H1 (cell line): ENCODE measurements around the gene PPARD. TPM values are rescaled to one million over a fixed set of nuclear protein-coding genes. Genes with fewer than 3 reads are reported as not detected.

Experiments
- CTCF ChIA-PET: fragments of 300-600 bp; sonication (Branson Sonifier 250); formaldehyde crosslinking; loops from one replicate; lab custom pipeline; 2021; ENCODE audit not compliant: partially characterized antibody; lab: Charles Lee
- POLR2A ChIA-PET: fragments of 300-600 bp; sonication (Branson Sonifier 250); formaldehyde crosslinking; loops from one replicate; lab custom pipeline; 2021; ENCODE audit warnings: inconsistent platforms; ENCODE audit not compliant: partially characterized antibody; lab: Charles Lee
- DNase-seq, 2 experiments: peaks; one replicate each; pipeline versions ENCODE4 v3.0.0 to v3.0.0-alpha.2; 2010 to 2022; ENCODE audit warnings: low spot score in 2 of 2, low read depth in 1 of 2, mixed read lengths in 1 of 2
- FAIRE-seq: peaks from 2 replicates; lab custom pipeline; 2011; peaks lifted over from hg19 to GRCh38; lab: Jason Lieb, UNC
- H2AFZ ChIP-seq: 2 replicates; pipeline ENCODE4 v1.8.1; 2012; ENCODE audit warnings: low read length, inconsistent platforms
- H2AK5ac ChIP-seq: 2 replicates; pipeline ENCODE4 v1.6.1; 2013; ENCODE audit warnings: low read depth, low read length
- H2BK120ac ChIP-seq: replicated peaks from 2 replicates; pipeline ENCODE3; 2013; ENCODE audit warnings: low read depth, low read length, inconsistent platforms
- H2BK12ac ChIP-seq: 2 replicates; pipeline ENCODE4 v1.6.1; 2013; ENCODE audit warnings: low read depth, low read length
- H2BK15ac ChIP-seq: 2 replicates; pipeline ENCODE4 v1.6.1; 2013; ENCODE audit warnings: low read length
- H2BK20ac ChIP-seq: 2 replicates; pipeline ENCODE4 v1.6.1; 2013; ENCODE audit warnings: low read length
- H2BK5ac ChIP-seq: 2 replicates; pipeline ENCODE4 v1.6.1; 2013; ENCODE audit warnings: low read depth, low read length
- H3K14ac ChIP-seq: 2 replicates; pipeline ENCODE4 v1.6.1; 2013; ENCODE audit warnings: inconsistent platforms; ENCODE audit not compliant: insufficient read length
- H3K18ac ChIP-seq: 2 replicates; pipeline ENCODE4 v1.6.1; 2013; ENCODE audit warnings: low read length; ENCODE audit errors: extremely low read depth
- H3K23ac ChIP-seq: 2 replicates; pipeline ENCODE4 v1.6.1; 2013; ENCODE audit warnings: inconsistent platforms; ENCODE audit not compliant: insufficient read length
- H3K23me2 ChIP-seq: 2 replicates; pipeline ENCODE4 v1.6.1; 2013; ENCODE audit warnings: low read depth, low read length
- H3K27ac ChIP-seq: 2 replicates; pipeline ENCODE4 v1.6.1; 2011; ENCODE audit warnings: low read depth, low read length, inconsistent platforms
- H3K27me3 ChIP-seq, 4 experiments: replicated peaks in 1 of 4; 1 replicate in 1 of 4; 2 replicates in 3 of 4; pipeline versions ENCODE4 v1.6.1 to v1.8.1; 2011 to 2013; ENCODE audit warnings: low read length in 3 of 4, mild to moderate bottlenecking in 3 of 4, inconsistent platforms in 2 of 4, mixed read lengths in 2 of 4, moderate library complexity in 1 of 4; ENCODE audit not compliant: control insufficient read depth in 3 of 4, insufficient read depth in 3 of 4; ENCODE audit errors: extremely low read depth in 1 of 4
- H3K36me3 ChIP-seq, 4 experiments: 2 replicates each; pipeline versions ENCODE4 v1.6.1 to v1.8.1; 2011 to 2013; ENCODE audit warnings: mild to moderate bottlenecking in 4 of 4, low read length in 3 of 4, moderate library complexity in 2 of 4, control low read depth in 1 of 4, inconsistent platforms in 1 of 4; ENCODE audit not compliant: insufficient read depth in 4 of 4, control insufficient read depth in 2 of 4
- H3K4ac ChIP-seq: replicated peaks from 2 replicates; pipeline ENCODE3; 2013; ENCODE audit warnings: low read length, low read depth, mixed read lengths, inconsistent platforms; ENCODE audit not compliant: insufficient read length
- H3K4me1 ChIP-seq, 4 experiments: replicated peaks in 1 of 4; 1 replicate in 1 of 4; 2 replicates in 3 of 4; pipeline versions ENCODE4 v1.6.1 to v1.8.1; 2011 to 2013; ENCODE audit warnings: low read length in 3 of 4, inconsistent platforms in 2 of 4, mixed read lengths in 1 of 4; ENCODE audit not compliant: insufficient read depth in 4 of 4, control insufficient read depth in 3 of 4
- H3K4me2 ChIP-seq, 2 experiments: 2 replicates each; pipeline versions ENCODE4 v1.6.1 to v1.8.1; 2011 to 2013; ENCODE audit warnings: low read depth in 2 of 2, low read length in 2 of 2, control low read depth in 1 of 2, inconsistent platforms in 1 of 2, mild to moderate bottlenecking in 1 of 2; ENCODE audit not compliant: insufficient read depth in 1 of 2
- H3K4me3 ChIP-seq, 4 experiments: fragments of 200-600, 300-600 bp in 1 of 4; sonication (generic), shearing (Covaris generic), sonication (Bioruptor Twin) in 1 of 4; 2 replicates each; pipeline versions ENCODE4 v1.5.1 to v1.8.1; 2011 to 2016; ENCODE audit warnings: low read length in 4 of 4, low read depth in 3 of 4, control low read depth in 2 of 4, inconsistent platforms in 2 of 4, mild to moderate bottlenecking in 2 of 4, mixed read lengths in 1 of 4, moderate library complexity in 1 of 4; ENCODE audit not compliant: insufficient read depth in 2 of 4; ENCODE audit errors: extremely low read depth in 1 of 4
- H3K56ac ChIP-seq: replicated peaks from 2 replicates; pipeline ENCODE3; 2013; ENCODE audit warnings: low read depth, mild to moderate bottlenecking, mixed read lengths, low read length, inconsistent platforms; ENCODE audit not compliant: insufficient read length
- H3K79me1 ChIP-seq: 2 replicates; pipeline ENCODE4 v1.6.1; 2013; ENCODE audit warnings: low read depth, low read length, control low read depth
- H3K79me2 ChIP-seq, 2 experiments: 2 replicates each; pipeline versions ENCODE4 v1.6.1 to v1.8.1; 2012 to 2013; ENCODE audit warnings: low read length in 2 of 2, mild to moderate bottlenecking in 2 of 2, inconsistent platforms in 1 of 2; ENCODE audit not compliant: insufficient read depth in 2 of 2, control insufficient read depth in 1 of 2
- H3K9ac ChIP-seq, 4 experiments: replicated peaks in 1 of 4; 1 replicate in 1 of 4; 2 replicates in 3 of 4; pipeline versions ENCODE4 v1.6.1 to v1.8.1; 2011 to 2013; ENCODE audit warnings: low read depth in 3 of 4, low read length in 3 of 4, control low read depth in 2 of 4, mild to moderate bottlenecking in 2 of 4, moderate library complexity in 2 of 4, inconsistent platforms in 1 of 4; ENCODE audit errors: extremely low read depth in 1 of 4
- H3K9me3 ChIP-seq, 2 experiments: 2 replicates each; pipeline versions ENCODE4 v1.6.1 to v1.8.1; 2012 to 2013; ENCODE audit warnings: mild to moderate bottlenecking in 2 of 2, moderate library complexity in 2 of 2, control low read depth in 1 of 2, inconsistent platforms in 1 of 2, low read depth in 1 of 2, low read length in 1 of 2, mixed read lengths in 1 of 2; ENCODE audit not compliant: insufficient read depth in 2 of 2
- H4K20me1 ChIP-seq, 2 experiments: replicated peaks in 1 of 2; 2 replicates each; pipeline versions ENCODE3 to v1.8.1; 2011 to 2013; ENCODE audit warnings: inconsistent platforms in 2 of 2, low read length in 2 of 2, mild to moderate bottlenecking in 1 of 2; ENCODE audit not compliant: insufficient read depth in 2 of 2, control insufficient read depth in 1 of 2
- H4K5ac ChIP-seq: 2 replicates; pipeline ENCODE4 v1.6.1; 2013; ENCODE audit warnings: low read length, low read depth, mixed read lengths, inconsistent platforms; ENCODE audit not compliant: insufficient read length
- H4K8ac ChIP-seq: 2 replicates; pipeline ENCODE4 v1.8.0; 2013; ENCODE audit warnings: mild to moderate bottlenecking, moderate library complexity, low read length, inconsistent platforms; ENCODE audit not compliant: insufficient read depth; ENCODE audit errors: extremely low read depth
- H4K91ac ChIP-seq: replicated peaks from 2 replicates; pipeline ENCODE3; 2013; ENCODE audit warnings: low read length, mixed read lengths, inconsistent platforms; ENCODE audit not compliant: insufficient read length
- BCL11A ChIP-seq, 2 experiments: IDR thresholded peaks; one replicate each; pipeline ENCODE4 v1.6.1; 2011; ENCODE audit warnings: low read depth in 2 of 2, low read length in 2 of 2, mild to moderate bottlenecking in 2 of 2
- CHD1 ChIP-seq: IDR thresholded peaks from 2 replicates; pipeline ENCODE4 v1.6.1; 2012; ENCODE audit warnings: low read depth, low read length, improper control_type of control experiment
- GTF2F1 ChIP-seq: IDR thresholded peaks from 2 replicates; pipeline ENCODE4 v1.6.1; 2012; ENCODE audit warnings: low read depth, low read length, improper control_type of control experiment, borderline replicate concordance
- JUND ChIP-seq: IDR thresholded peaks from 2 replicates; pipeline ENCODE4 v1.6.1; 2011; ENCODE audit warnings: mild to moderate bottlenecking, improper control_type of control experiment, low read length
- KDM5A ChIP-seq: fragments of 200-600 bp; IDR thresholded peaks from 2 replicates; pipeline ENCODE4 v1.7.1; 2012; ENCODE audit warnings: mild to moderate bottlenecking, low read length, inconsistent platforms, mixed read lengths
- NANOG ChIP-seq: IDR thresholded peaks from 2 replicates; pipeline ENCODE4 v1.6.1; 2011; ENCODE audit warnings: low read length, low read depth, mild to moderate bottlenecking, inconsistent platforms; ENCODE audit not compliant: insufficient read depth, poor library complexity, severe bottlenecking
- PHF8 ChIP-seq: fragments of 200-600 bp; sonication (generic); conservative IDR thresholded peaks from 2 replicates; pipeline ENCODE4 v1.7.1; 2012; ENCODE audit warnings: low read depth, mild to moderate bottlenecking, inconsistent platforms, low read length, moderate library complexity
- SIN3A ChIP-seq, 2 experiments: IDR thresholded peaks in 1 of 2; conservative IDR thresholded peaks in 1 of 2; 2 replicates each; pipeline ENCODE4 v1.6.1; 2011 to 2012; ENCODE audit warnings: low read length in 2 of 2, improper control_type of control experiment in 1 of 2, low read depth in 1 of 2, mild to moderate bottlenecking in 1 of 2
- SIX5 ChIP-seq: IDR thresholded peaks from 2 replicates; pipeline ENCODE4 v1.6.1; 2011; ENCODE audit warnings: mild to moderate bottlenecking, low read depth, low read length
- TAF7 ChIP-seq: optimal IDR thresholded peaks from 2 replicates; pipeline ENCODE3; 2011; ENCODE audit warnings: low read depth, mild to moderate bottlenecking, inconsistent platforms, low read length, moderate library complexity, borderline replicate concordance
- ZNF274 ChIP-seq: IDR thresholded peaks from 2 replicates; pipeline ENCODE4 v1.7.0; 2012; ENCODE audit warnings: low read length, borderline replicate concordance; ENCODE audit errors: extremely low read depth
- WGBS, 2 experiments: shearing (Covaris generic) in 1 of 2; methylation state at CpG; one replicate each; pipeline versions ENCODE4 v1.1.6 to v1.1.7; 2013 to 2015; ENCODE audit warnings: low lambda C conversion rate in 2 of 2, mixed read lengths in 2 of 2, inconsistent platforms in 1 of 2, low coverage in 1 of 2, missing lambda C conversion rate in 1 of 2; ENCODE audit not compliant: insufficient replicate concordance in 2 of 2, insufficient coverage in 1 of 2, insufficient read length in 1 of 2; ENCODE audit errors: extremely low coverage in 1 of 2, missing lambda C conversion rate in 1 of 2; 5-methylcytosine and 5-hydroxymethylcytosine counted together
- polyA plus RNA-seq, 7 experiments: library from polyadenylated mRNA; depleted of rRNA in 3 of 7; stranded (reverse) in 5 of 7; unstranded in 2 of 7; fragments of >200 nt in 5 of 7; fragments of 200-250 nt in 2 of 7; gene quantifications; 1 replicate in 5 of 7; 2 replicates in 1 of 7; 4 replicates in 1 of 7; pipeline versions ENCODE4 v1.2.1 to v1.2.3, GENCODE V29; 2011 to 2013; ENCODE audit warnings: missing spikeins in 2 of 7, mixed read lengths in 2 of 7
- total RNA-seq: library from RNA; stranded (reverse); fragmentation: NEBNext Ultra II Directional; extraction: Animal tissue kit (Norgen Biotek cat#: 25700); gene quantifications from 2 replicates; pipeline ENCODE4 v1.2.1, GENCODE V29; 2021
- TF ChIP-seq, protein P1 (sequence below): IDR thresholded peaks from 2 replicates; pipeline ENCODE4 v1.6.1; 2012; ENCODE audit warnings: inconsistent platforms

The PPARD gene
- total and polyA plus RNA-seq, 2 of the 8 experiments (the other 6 are each of a cell fraction or from before 2014, with no cell fraction given): 14.6 to 14.9 TPM

DNA sequence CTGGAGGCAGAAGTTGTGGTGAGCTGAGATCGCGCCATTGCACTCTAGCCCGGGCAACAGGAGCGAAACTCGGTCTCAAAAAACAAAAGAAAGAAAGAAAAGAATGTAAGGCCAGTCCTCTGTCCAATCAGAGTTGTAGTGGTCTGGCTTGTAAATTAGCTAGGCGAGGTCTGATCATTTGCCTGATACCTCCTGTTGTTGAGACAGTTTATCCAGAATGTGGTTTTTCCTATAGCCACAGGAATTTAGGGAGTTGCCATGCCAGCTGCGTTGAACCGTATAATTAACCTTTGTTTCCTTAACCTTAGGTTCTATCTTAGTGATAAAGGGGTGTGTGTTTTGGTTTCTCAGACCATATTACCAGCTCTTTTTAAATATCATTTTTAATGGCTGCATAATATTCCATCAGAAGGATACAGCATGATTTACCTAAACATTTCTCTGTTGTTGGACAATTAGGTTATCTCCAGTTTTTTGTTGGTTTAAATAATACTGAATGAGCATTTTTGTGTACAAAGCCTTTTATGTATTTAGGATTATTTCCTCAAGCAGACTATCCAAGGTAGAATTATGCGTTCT lies 11.7 kb upstream of the PPARD start:
- H2AK5ac ChIP-seq: no peak overlapping the region
- WGBS, 2 experiments: 92% methylated on average over 9 of the region's 9 CpGs; no CpG with 5 or more reads in 1 of the 2 experiments
- H4K5ac ChIP-seq: no peak overlapping the region
- no peak overlapping the region for H2BK5ac ChIP-seq
- H3K9me3 ChIP-seq: peaks cover 4% of the 10 kb centered on the region in 2 experiments; a peak in 3 of 4 replicates
- no peak for FAIRE-seq
- H3K27me3 ChIP-seq: no peaks in the 10 kb centered on the region
- no peak overlapping the region for H2BK20ac ChIP-seq
- no peak for DNase-seq
- no peak for TF ChIP-seq TAF7
- no peak for TF ChIP-seq SIN3A (conservative IDR thresholded peaks at IDR 0.05 in 1 of 2, IDR thresholded peaks at IDR 0.05 in 1 of 2; ENCODE audit: low read depth in 1 of 2, low read length in 2 of 2)
- TF ChIP-seq NANOG: no peak
- TF ChIP-seq, protein P1, sequence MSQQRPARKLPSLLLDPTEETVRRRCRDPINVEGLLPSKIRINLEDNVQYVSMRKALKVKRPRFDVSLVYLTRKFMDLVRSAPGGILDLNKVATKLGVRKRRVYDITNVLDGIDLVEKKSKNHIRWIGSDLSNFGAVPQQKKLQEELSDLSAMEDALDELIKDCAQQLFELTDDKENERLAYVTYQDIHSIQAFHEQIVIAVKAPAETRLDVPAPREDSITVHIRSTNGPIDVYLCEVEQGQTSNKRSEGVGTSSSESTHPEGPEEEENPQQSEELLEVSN: no peak
- TF ChIP-seq CHD1: no peak
- TF ChIP-seq ZNF274: no peak
- no peak for TF ChIP-seq JUND
- no peak for TF ChIP-seq BCL11A (IDR thresholded peaks at IDR 0.05; ENCODE audit: low read depth in 2 of 2, low read length in 2 of 2)
- TF ChIP-seq KDM5A: no peak
- no peak for TF ChIP-seq GTF2F1
- no peak for TF ChIP-seq SIX5
- TF ChIP-seq PHF8: no peak
- H4K8ac ChIP-seq: no peak overlapping the region
- no peaks in the 10 kb centered on the region for H4K20me1 ChIP-seq
- POLR2A ChIA-PET: no interaction called here
- H3K4me3 ChIP-seq: no peak overlapping the region
- no peak overlapping the region for H4K91ac ChIP-seq
- CTCF ChIA-PET: interaction anchor here (1.0 to 21.2 kb wide), 5 partner anchors 11 to 119 kb away, joined by 3 to 358 read pairs (median 28); partner anchors contain the start of genes DEF6 and PPARD
- no peak overlapping the region for H3K4ac ChIP-seq
- no peak overlapping the region for H2BK120ac ChIP-seq
- no peak overlapping the region for H3K18ac ChIP-seq
- no peak overlapping the region for H3K14ac ChIP-seq
- no peak overlapping the region for H2BK15ac ChIP-seq
- no peak overlapping the region for H3K23ac ChIP-seq
- no peak overlapping the region for H3K4me2 ChIP-seq
- H3K56ac ChIP-seq: no peak overlapping the region
- no peak overlapping the region for H3K9ac ChIP-seq
- no peaks in the 10 kb centered on the region for H3K4me1 ChIP-seq
- H3K23me2 ChIP-seq: no peaks in the 10 kb centered on the region
- no peaks in the 10 kb centered on the region for H3K79me2 ChIP-seq
- H3K36me3 ChIP-seq: no peaks in the 10 kb centered on the region
- H3K27ac ChIP-seq: no peak overlapping the region
- H3K79me1 ChIP-seq: no peaks in the 10 kb centered on the region
- no peak overlapping the region for H2BK12ac ChIP-seq
- no peak overlapping the region for H2AFZ ChIP-seq
